ENCODE results near the gene NBEA.

Gene NBEA

DNA sequence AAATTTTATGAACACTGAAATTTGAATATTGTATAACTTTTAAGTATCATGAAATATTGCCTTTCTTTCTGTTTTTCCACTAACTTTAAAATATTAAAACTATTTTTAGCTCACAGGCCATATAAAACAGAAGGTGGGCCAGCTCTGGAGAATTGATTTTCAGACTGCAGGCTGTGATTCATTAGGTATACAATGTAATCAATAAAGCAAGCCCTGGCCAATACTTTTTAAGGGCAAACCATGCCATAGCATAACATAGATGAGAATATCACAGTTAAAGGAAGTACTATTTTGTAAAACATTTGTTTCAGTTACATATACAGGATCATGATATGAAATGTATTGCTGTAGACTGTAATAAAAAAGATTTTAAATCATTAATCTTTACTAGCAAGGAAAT lies 336.8 kb downstream of the NBEA start:
- TF ChIP-seq, protein P1, sequence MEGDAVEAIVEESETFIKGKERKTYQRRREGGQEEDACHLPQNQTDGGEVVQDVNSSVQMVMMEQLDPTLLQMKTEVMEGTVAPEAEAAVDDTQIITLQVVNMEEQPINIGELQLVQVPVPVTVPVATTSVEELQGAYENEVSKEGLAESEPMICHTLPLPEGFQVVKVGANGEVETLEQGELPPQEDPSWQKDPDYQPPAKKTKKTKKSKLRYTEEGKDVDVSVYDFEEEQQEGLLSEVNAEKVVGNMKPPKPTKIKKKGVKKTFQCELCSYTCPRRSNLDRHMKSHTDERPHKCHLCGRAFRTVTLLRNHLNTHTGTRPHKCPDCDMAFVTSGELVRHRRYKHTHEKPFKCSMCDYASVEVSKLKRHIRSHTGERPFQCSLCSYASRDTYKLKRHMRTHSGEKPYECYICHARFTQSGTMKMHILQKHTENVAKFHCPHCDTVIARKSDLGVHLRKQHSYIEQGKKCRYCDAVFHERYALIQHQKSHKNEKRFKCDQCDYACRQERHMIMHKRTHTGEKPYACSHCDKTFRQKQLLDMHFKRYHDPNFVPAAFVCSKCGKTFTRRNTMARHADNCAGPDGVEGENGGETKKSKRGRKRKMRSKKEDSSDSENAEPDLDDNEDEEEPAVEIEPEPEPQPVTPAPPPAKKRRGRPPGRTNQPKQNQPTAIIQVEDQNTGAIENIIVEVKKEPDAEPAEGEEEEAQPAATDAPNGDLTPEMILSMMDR (IDR thresholded peaks at IDR 0.05; ENCODE audit: low read depth, low read length, missing control alignments): no peak
- no peak overlapping the region for H3K27ac ChIP-seq
- in situ Hi-C loops (cut with HindIII; ENCODE audit: low pct_ligation_motif_present, low sequenced_read_pairs): no loop called here
- no peaks in the 10 kb centered on the region for H3K36me3 ChIP-seq (replicated peaks)
- H3K4me3 ChIP-seq (ENCODE audit: low read depth, low read length): no peak overlapping the region
- DNase-seq: no peak
- no peaks in the 10 kb centered on the region for H3K27me3 ChIP-seq (replicated peaks)

DNA sequence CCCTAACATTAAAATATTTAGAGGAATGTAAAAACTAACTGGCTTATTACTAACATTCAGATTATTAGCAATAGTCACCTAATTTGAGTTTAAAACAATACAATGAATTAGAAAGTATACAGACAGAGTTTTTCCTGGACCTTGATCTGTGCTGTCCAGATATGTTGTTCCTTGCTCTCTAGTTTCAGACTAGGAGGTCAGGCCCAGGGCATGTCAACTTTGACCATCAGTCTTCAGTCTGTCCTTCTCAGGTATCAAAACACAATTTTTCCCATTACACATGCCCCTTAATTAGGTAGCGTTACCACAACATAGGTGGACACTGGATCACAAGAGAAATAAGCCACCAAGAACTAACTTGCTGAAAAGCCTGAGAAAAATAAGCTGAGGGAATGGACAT lies 337.4 kb downstream of the NBEA start:
- Histone ChIP-seq H3K36me3 (replicated peaks) (no peaks in the 10 kb centered on the region), H3K4me3 (ENCODE audit: low read depth, low read length) (no peak overlapping the region), H3K27ac (no peak overlapping the region), H3K27me3 (replicated peaks) (no peaks in the 10 kb centered on the region)
- TF ChIP-seq, protein P1 (IDR thresholded peaks at IDR 0.05; ENCODE audit: low read depth, low read length, missing control alignments): no peak
- DNase-seq: no peak
- in situ Hi-C loops (cut with HindIII; ENCODE audit: low pct_ligation_motif_present, low sequenced_read_pairs): no loop called here

DNA sequence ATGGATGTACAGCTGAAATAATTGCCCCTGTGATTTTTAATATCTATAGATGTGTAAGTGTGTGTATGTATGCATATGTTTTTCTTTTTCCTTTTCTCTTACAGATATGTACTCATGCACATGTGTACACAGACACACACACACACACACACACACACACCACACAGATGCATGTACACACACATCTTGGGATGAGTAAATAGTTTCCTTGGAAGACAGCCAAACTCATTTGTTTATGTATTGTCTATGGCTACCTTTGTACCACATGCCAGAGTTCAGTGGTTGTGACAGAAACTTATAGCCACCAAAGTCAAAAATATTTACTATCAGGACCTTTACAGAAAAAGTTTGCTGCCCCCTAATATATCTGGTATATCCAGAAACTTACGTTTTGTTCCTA lies 341.8 kb downstream of the NBEA start:
- TF ChIP-seq, protein P1 (IDR thresholded peaks at IDR 0.05; ENCODE audit: low read depth, low read length, missing control alignments): no peak
- no peaks in the 10 kb centered on the region for H3K36me3 ChIP-seq (replicated peaks)
- H3K27me3 ChIP-seq (replicated peaks): no peaks in the 10 kb centered on the region
- no peak overlapping the region for H3K27ac ChIP-seq
- in situ Hi-C loops (cut with HindIII; ENCODE audit: low pct_ligation_motif_present, low sequenced_read_pairs): no loop called here
- no peak overlapping the region for H3K4me3 ChIP-seq (ENCODE audit: low read depth, low read length)
- no peak for DNase-seq

DNA sequence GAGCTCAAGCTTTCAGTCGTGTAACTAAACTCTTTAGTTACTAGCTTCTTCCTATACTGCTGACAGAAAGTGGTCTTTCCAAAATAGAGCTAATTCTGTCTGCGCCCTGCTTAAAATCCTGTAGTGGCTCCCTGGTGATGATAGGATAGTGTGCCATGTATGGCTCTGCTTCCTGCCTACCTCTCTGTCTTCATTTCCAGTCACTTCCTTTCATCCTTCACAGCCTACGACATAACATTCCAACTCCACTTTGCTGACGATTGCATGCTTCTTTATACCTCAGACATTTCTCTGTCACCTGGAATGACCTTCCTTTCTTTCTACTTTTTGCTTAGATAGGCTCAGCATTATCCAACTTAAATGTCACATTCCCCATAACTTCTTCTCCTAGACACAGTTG lies 343.6 kb downstream of the NBEA start:
- no peak overlapping the region for H3K27ac ChIP-seq

DNA sequence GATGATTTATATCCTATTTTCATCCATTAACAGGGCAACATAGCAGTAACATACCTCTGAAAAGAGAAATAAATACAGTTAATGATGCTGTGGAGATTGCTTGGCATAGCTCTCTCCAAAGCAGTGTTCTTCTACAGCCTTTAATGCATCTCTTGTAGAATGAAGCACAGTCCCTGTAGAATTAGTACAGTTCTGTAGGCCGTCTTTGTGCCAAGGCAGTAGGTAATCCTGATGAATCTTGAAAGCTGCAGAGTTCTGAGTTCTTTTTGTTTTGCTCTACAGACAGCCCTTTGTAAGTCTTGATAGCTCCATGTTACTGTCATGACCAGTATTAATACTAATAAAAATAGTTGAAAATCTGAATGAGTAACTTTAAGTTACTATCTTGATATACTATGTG lies 350.3 kb downstream of the NBEA start:
- no peaks in the 10 kb centered on the region for H3K27me3 ChIP-seq (replicated peaks)
- no peak for DNase-seq
- no peaks in the 10 kb centered on the region for H3K36me3 ChIP-seq (replicated peaks)
- no peak overlapping the region for H3K27ac ChIP-seq
- H3K4me3 ChIP-seq (ENCODE audit: low read depth, low read length): no peak overlapping the region
- TF ChIP-seq, protein P1 (IDR thresholded peaks at IDR 0.05; ENCODE audit: low read depth, low read length, missing control alignments): no peak
- in situ Hi-C loops (cut with HindIII; ENCODE audit: low pct_ligation_motif_present, low sequenced_read_pairs): no loop called here

More for the DNA sequence above, 343.6 kb downstream of the NBEA start:
- DNase-seq: no peak
- in situ Hi-C loops (cut with HindIII; ENCODE audit: low pct_ligation_motif_present, low sequenced_read_pairs): no loop called here
- Histone ChIP-seq H3K27me3 (replicated peaks) (no peaks in the 10 kb centered on the region), H3K36me3 (replicated peaks) (no peaks in the 10 kb centered on the region), H3K4me3 (ENCODE audit: low read depth, low read length) (no peak overlapping the region)
- TF ChIP-seq, protein P1 (IDR thresholded peaks at IDR 0.05; ENCODE audit: low read depth, low read length, missing control alignments): no peak

DNA sequence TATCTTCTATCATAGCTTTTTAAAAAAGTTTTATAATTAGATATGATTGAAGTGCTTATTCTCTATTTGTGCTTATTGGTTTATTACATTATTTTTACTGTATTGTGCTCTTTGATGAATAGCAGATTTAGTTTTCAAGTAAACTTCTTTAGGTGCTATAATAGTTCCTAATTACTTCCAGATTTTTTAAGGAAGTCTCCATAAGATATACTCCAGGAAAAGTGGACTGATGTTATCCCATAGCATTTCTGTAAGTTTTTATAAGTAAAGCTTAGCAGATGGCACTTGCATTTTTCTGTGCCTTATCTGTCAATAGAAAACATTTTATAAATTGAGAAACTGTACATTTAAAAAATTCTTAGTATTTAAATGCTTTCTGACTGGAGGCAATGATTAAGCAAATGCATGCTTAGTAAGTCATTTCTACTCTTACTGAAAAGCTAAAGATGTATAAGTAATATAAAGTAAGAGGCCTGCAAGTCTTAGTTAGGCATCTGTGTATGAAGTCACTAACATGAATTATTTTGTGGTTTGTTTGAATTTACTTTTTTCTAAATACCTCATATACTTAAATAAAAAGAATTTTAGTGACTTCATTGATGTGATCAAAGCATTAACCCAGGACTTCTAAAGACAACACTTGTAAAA lies 351.6 kb downstream of the NBEA start:
- no peaks in the 10 kb centered on the region for H3K36me3 ChIP-seq (replicated peaks)
- TF ChIP-seq, protein P1 (IDR thresholded peaks at IDR 0.05; ENCODE audit: low read depth, low read length, missing control alignments): no peak
- no peak overlapping the region for H3K27ac ChIP-seq
- in situ Hi-C loops (cut with HindIII; ENCODE audit: low pct_ligation_motif_present, low sequenced_read_pairs): no loop called here
- H3K27me3 ChIP-seq (replicated peaks): no peaks in the 10 kb centered on the region
- no peak overlapping the region for H3K4me3 ChIP-seq (ENCODE audit: low read depth, low read length)
- no peak for DNase-seq

Measured in brain microvascular endothelial cell (primary cell).